Measurements from ENCODE around the gene ATAD2B.

Gene ATAD2B

GRCh38 chr2:23703037-23703582 lies 223.8 kb downstream of the ATAD2B start:
- no peak for DNase-seq (ENCODE audit: low read depth)

GRCh38 chr2:23700627-23701026 lies 226.3 kb downstream of the ATAD2B start:
- no peak for DNase-seq (ENCODE audit: low read depth)

GRCh38 chr2:23699580-23699925 lies 227.4 kb downstream of the ATAD2B start:
- DNase-seq (ENCODE audit: low read depth), result no peak

GRCh38 chr2:23698721-23699579 lies 228.0 kb downstream of the ATAD2B start:
- no peak for DNase-seq (ENCODE audit: low read depth)
